Neural progenitor cell (in vitro differentiated cells): ENCODE results near the gene LRRC34.

ENCODE experiments used
- CTCF ChIP-seq: fragments of 200-600 bp; sonication (generic); IDR thresholded peaks from 2 replicates; pipeline ENCODE4 v1.5.1; 2017; ENCODE audit warnings: antibody characterized with exemption, mild to moderate bottlenecking
- EZH2 ChIP-seq: fragments of 200-600 bp; sonication (generic); IDR thresholded peaks from 2 replicates; pipeline ENCODE4 v1.6.1; 2017; ENCODE audit warnings: antibody characterized with exemption, mild to moderate bottlenecking, moderate library complexity

DNA sequence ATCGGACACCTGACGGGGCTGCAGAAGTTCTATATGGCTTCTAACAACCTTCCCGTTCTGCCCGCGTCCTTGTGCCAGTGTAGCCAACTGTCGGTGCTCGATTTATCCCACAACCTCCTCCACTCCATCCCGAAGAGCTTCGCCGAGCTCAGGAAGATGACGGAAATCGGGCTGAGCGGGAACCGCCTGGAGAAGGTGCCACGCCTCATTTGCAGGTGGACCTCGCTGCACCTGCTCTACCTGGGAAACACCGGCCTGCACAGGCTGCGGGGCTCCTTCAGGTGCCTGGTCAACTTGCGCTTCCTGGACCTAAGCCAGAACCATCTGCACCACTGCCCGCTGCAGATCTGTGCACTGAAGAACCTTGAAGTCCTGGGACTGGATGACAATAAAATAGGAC is 9.8 kb upstream of the LRRC34 start:
- TF ChIP-seq EZH2 = no peak
- no peak for TF ChIP-seq CTCF
